ENCODE results near the gene SAMD4B. TPM values are rescaled to one million over a fixed set of nuclear protein-coding genes. Genes with fewer than 3 reads are reported as not detected.
"Not testable (repeated sequence)": the region's sequence is repeated elsewhere in the genome, so short reads cannot be mapped to it uniquely, and the experiment has no call there.

Gene SAMD4B
- total RNA-seq, 1 donor from 2014 or later: 106 TPM

DNA sequence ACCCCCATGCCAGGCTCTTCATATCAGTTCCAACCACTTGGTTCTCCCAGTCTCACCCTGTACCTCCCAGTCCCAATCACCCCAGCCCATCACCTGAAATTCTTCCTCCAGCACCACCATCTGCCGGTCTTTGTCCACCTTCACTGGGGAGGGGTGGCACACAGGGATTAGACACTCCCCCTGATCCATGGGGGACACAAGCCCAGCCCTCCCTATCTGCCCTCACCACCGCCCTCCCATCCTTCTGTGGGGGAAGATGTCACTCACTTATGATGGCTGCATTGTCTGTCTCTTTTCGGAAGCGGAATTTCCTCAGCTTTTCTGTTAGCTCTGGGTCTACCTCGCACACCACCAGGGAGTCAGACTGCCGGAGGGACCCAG lies 7.1 kb upstream of the SAMD4B start:
- no peak for DNase-seq (ENCODE audit: low spot score)

DNA sequence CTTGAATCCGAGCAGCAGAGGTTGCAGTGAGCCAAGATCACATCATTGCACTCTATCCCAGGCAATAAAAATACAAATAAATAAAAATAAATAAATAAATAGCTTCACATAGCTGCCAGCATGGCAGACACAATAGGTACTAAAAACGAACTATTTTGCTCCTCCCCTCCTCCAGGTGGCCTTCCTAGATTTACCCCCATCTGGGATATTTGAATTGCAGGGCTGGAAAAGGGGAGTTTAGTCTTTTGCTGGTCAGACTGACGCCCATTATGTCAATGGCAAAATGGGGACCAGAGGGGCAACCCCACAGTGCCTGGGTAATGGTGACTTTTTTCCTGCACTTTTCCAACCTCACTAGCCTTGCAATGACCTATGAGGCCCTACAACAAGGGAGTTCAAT lies 5.7 kb upstream of the SAMD4B start:
- DNase-seq (ENCODE audit: low spot score): no peak

GRCh38 chr19:39339674-39340073 lies 2.5 kb upstream of the SAMD4B start:
- no peak for DNase-seq (ENCODE audit: low spot score)

- DNase-seq (ENCODE audit: low spot score): not testable (repeated sequence)
These were observed 2.1 kb upstream of the SAMD4B start for GRCh38 chr19:39340156-39340555.

- DNase-seq (ENCODE audit: low spot score): no peak
These were observed 997 bp upstream of the SAMD4B start for GRCh38 chr19:39341129-39341718.

- no peak for DNase-seq (ENCODE audit: low spot score)
These were observed 555 bp downstream of the SAMD4B start for GRCh38 chr19:39342647-39343305.

DNA sequence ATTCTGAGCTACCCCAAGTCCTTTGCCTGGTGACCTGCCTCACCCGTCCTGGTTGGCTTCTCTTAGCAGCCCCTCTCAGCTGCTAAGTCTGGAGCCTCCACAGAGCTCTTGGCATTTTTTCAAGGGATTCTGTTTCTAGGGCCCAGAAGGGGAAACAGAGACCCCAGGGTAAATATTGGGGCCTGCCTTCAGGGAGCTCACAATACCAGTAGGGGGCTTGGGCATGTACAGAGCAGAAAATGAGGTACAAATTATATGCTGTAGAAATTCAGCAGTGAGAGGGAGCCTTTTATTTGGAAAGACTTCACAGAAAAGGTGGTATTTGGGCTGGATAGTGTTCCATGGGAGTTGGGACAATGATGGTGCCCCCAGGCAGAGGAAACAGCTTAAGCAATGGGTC lies 3.7 kb downstream of the SAMD4B start:
- no peak for DNase-seq (ENCODE audit: low spot score)

GRCh38 chr19:39347332-39348164 lies 5.3 kb downstream of the SAMD4B start:
- DNase-seq (ENCODE audit: low spot score): no peak

DNA sequence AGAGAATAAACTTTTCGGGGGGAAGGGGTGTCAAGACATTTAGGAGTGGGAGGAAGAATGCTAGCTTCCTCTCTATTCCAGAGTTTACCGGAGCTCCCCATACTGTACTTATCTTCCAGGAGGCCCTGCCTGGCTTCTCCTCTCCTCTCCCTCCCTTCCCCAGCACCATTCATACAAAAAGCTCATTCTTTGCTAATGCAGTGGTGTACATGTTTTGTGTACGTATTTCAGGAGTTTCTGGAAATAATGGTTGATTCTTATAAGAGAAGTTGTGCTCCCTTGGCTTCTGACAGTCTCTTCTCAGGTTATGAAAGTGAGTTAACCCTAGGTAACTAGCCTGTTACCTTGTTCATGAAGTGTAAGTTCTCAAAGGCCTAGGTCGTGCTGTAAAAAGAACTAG lies 7.1 kb downstream of the SAMD4B start:
- DNase-seq (ENCODE audit: low spot score): no peak

GRCh38 chr19:39350156-39350555 lies 7.9 kb downstream of the SAMD4B start:
- DNase-seq (ENCODE audit: low spot score): no peak

- no peak for DNase-seq (ENCODE audit: low spot score)
These were observed 9.4 kb downstream of the SAMD4B start for GRCh38 chr19:39351537-39352064.

DNA sequence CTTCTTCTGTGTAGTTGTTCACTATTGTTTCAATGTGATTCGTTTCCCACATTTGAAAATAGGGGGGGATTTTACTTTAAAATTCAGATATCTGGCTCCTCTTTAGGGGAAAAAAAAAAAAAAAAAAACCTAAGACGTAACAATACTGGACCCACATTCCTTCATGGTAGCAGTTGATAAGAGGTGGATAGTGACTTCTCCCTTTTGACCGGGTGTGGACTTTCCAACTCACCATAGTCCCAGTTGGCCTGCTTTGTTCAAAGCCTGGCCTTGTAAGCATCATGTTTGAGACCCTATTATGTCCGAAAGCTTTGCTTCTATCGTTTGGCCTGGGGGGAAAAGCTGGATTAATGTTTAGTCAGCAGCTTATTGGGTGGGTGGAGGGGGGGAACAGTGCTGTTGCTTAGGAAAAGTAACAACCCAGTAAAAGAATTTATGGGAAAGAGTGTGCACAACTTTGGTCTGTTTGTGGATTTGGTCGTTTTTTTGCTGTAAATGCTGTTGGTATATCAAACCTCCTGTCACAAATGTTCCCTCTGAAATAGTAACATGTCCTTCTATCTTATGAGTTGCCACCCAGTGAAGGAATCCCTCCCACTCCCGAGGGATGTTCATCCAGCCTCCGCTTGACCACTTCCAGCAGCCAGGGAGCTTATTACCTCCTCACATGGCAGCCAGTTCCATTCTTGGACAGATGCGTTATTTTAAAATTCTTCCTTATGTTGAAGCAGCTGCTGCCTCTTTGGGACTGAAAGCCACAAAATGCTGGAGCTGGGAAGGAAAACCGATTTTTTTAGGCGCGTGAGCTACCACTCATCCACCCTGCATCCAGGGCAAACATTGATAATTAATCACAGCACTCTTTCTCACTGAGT lies 10.4 kb downstream of the SAMD4B start:
- no peak for DNase-seq (ENCODE audit: low spot score)

DNA sequence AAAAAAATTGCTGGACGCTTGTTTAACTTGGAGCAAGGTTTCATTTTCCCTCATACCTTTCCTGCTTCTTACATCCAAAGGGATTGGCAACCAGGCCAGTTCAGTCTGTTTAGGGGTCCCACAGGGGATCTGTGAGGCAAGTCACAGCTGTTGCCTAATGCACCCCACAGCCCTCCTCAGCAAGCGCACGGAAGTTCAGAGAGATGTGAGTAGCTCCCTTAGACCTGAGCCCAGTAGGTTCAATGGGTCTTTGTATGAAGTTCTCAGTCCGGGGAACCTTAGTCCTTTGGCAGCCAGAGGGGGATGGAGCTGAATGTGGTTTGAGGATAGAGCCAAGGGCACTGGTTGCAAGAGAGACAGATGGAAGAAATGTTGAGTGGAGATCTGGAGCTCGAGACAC lies 13.0 kb downstream of the SAMD4B start:
- DNase-seq (ENCODE audit: low spot score): no peak

GRCh38 chr19:39356073-39356472 lies 13.9 kb downstream of the SAMD4B start:
- DNase-seq (ENCODE audit: low spot score): no peak

- DNase-seq (ENCODE audit: low spot score): no peak
These were observed 14.4 kb downstream of the SAMD4B start for GRCh38 chr19:39356647-39357046.

DNA sequence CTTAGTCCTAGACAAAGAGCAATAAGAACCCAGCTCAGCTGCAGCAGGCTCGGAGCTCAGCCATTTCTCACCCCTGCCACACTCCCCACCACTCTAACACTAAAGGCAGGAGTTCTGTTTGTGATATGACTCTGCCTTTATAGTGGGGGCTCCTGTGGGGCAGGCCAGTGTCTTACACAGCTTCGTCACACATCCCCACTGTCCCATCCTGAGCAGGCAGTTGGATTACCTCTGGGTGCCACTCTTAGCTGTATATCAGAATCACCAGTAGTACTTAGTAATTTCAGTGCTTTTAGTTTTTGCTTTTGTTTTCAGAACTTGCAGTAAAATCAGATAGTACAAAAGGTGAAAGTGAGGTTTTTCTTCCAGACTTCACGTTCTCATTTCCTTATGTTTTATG lies 16.8 kb downstream of the SAMD4B start:
- DNase-seq (ENCODE audit: low spot score): no peak

- no peak for DNase-seq (ENCODE audit: low spot score)
These were observed 18.4 kb downstream of the SAMD4B start for GRCh38 chr19:39360599-39360998.

- no peak for DNase-seq (ENCODE audit: low spot score)
These were observed 20.7 kb downstream of the SAMD4B start for GRCh38 chr19:39362682-39363657.

DNA sequence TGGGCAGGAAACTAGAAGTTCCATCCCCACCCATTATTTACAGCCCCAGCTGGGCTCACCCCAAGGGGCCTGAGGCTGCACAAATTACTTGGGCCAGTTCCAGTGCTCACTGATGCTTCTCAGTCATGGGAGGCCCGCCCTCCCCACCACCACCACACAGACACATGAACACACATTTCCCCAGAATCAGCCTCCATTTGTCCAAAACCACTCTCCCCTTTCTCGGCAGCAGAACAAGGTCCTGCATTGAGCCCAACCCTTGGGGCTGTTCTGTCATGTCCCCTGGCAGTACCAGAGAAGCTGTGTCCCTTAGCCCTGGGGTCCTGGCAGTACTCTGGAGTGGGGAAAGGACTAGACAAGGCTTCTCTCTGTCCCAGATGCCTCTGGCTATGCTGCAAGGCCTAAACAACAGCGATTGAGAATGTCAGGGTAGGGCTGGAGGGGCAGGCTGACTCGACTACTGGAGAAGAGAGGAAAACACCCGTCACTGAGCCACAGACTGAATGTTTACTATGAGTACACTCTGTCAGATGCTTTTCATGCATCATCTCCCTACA lies 21.8 kb downstream of the SAMD4B start:
- DNase-seq (ENCODE audit: low spot score): no peak

DNA sequence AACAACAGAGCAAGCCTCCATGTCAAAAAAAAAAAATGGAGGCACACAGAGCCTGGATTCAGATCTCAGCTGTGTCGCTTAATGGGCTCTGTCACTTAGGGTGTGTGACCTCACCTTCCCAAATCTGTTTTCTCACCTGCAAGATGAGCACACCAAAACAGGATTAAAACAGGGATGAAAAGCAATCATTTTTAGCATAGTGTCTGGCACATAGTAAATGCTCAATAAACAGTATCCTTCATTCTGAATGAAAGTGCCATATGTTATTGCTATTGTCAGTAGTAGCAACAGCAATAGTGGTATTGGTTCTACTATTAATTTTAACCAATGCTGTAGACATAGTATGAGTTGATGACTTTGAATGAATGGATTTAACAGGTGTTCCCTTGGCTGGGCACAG lies 23.3 kb downstream of the SAMD4B start:
- no peak for DNase-seq (ENCODE audit: low spot score)

Measured in mucosa of gallbladder (tissue), 1 donor.